Breast epithelium (tissue), 3 donors: Measurements from ENCODE around the gene LSM6.

Experiments
- POLR2A ChIP-seq: fragments of 450-650 bp; IDR thresholded peaks from one replicate; pipeline ENCODE4 v1.6.1; 2016; ENCODE audit warnings: antibody characterized with exemption, mild to moderate bottlenecking, moderate library complexity
- POLR2AphosphoS5 ChIP-seq, 3 donors: sonication (generic); formaldehyde crosslinking; IDR thresholded peaks; one replicate each; pipeline ENCODE4 v1.6.1; 2017; ENCODE audit warnings: antibody characterized with exemption in 3 of 3
- TF ChIP-seq, protein P1 (sequence below), 3 donors: fragments of 450-650 bp; IDR thresholded peaks; one replicate each; pipeline ENCODE4 v1.5.1; 2016 to 2017; ENCODE audit warnings: antibody characterized with exemption in 3 of 3, mild to moderate bottlenecking in 3 of 3, moderate library complexity in 3 of 3

DNA sequence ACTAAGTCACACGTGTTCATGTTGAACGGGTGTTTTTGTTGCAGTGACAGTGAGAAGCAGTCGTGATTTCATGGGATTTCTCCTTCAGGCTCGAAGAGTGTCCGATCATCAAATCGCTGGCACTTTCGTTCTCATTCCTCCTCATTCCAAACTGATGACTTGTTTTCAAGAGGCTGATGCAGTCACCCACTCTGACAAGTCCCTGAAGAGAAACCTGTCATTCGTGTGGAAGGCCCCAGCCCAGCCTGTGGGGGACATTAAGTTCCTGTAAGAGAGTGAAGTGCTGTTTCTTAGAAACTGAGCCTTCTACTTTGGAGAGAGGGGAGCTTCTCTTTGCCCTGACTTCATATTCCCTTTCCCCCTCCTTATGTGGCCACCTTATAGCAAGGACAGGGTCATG lies 46.8 kb downstream of the LSM6 start:
- TF ChIP-seq, protein P1, sequence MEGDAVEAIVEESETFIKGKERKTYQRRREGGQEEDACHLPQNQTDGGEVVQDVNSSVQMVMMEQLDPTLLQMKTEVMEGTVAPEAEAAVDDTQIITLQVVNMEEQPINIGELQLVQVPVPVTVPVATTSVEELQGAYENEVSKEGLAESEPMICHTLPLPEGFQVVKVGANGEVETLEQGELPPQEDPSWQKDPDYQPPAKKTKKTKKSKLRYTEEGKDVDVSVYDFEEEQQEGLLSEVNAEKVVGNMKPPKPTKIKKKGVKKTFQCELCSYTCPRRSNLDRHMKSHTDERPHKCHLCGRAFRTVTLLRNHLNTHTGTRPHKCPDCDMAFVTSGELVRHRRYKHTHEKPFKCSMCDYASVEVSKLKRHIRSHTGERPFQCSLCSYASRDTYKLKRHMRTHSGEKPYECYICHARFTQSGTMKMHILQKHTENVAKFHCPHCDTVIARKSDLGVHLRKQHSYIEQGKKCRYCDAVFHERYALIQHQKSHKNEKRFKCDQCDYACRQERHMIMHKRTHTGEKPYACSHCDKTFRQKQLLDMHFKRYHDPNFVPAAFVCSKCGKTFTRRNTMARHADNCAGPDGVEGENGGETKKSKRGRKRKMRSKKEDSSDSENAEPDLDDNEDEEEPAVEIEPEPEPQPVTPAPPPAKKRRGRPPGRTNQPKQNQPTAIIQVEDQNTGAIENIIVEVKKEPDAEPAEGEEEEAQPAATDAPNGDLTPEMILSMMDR (IDR thresholded peaks at IDR 0.05) = no peak
- TF ChIP-seq POLR2A = no peak
- no peak for TF ChIP-seq POLR2AphosphoS5 (IDR thresholded peaks at IDR 0.05)
